ENCODE data around the gene TXNDC8.

DNA sequence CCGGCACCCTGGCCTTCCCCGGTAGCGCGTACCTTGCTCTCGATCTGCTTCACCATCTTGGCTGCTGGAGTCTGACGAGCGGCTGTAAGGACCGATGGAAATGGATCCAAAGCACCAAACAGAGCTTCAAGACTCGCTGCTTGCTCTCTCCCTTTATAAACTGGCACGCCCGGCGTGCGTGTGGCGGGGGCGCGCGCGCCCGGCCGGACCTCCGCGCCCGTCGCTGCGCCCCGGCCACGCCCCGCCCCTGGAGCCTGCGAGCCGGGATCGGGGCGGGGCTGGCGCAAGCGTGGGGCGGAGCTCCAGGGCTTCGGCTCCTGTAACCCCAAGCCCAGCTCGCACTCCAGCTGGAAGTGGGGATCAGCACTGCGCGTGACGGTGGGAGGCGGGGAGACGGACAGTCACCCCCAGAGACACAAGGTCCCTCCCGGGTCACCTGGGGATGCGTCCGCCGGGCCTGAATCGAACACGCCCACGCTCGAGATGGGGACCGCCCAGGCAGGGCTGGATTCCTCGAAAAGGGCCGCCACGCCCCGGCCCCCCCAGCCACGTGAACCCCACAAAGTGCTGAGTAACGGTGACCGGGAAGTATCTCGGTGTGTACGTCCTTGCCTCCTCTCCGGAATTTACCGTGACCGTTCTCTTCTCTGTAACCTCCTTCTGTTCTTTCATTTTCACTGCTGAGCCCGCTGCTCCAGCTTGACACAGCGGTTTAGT lies 81.1 kb downstream of the TXNDC8 start, which contains the start of gene TXN:
- TF ChIP-seq, protein P1, sequence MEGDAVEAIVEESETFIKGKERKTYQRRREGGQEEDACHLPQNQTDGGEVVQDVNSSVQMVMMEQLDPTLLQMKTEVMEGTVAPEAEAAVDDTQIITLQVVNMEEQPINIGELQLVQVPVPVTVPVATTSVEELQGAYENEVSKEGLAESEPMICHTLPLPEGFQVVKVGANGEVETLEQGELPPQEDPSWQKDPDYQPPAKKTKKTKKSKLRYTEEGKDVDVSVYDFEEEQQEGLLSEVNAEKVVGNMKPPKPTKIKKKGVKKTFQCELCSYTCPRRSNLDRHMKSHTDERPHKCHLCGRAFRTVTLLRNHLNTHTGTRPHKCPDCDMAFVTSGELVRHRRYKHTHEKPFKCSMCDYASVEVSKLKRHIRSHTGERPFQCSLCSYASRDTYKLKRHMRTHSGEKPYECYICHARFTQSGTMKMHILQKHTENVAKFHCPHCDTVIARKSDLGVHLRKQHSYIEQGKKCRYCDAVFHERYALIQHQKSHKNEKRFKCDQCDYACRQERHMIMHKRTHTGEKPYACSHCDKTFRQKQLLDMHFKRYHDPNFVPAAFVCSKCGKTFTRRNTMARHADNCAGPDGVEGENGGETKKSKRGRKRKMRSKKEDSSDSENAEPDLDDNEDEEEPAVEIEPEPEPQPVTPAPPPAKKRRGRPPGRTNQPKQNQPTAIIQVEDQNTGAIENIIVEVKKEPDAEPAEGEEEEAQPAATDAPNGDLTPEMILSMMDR (IDR thresholded peaks at IDR 0.05; ENCODE audit: insufficient read depth, low read depth, low read length): no peak
- TF ChIP-seq EZH2 (IDR thresholded peaks at IDR 0.05; ENCODE audit: insufficient read depth, low read length): no peak
